CD4-positive, alpha-beta T cell (primary cell): Measurements from ENCODE around the gene RGS17. TPM values are rescaled to one million over a fixed set of nuclear protein-coding genes. Genes with fewer than 3 reads are reported as not detected.

Experiments used
- ATAC-seq: fragments of 200-7000 bp; cut with Tn5 transposase; one replicate; pipeline ENCODE4 v1.10.0; 2022; ENCODE audit warnings: mild to moderate bottlenecking; ENCODE audit not compliant: poor library complexity
- CTCF ChIA-PET: fragments of 350-600 bp; sonication (Branson Sonifier 250); formaldehyde crosslinking; loops from one replicate; lab custom pipeline; 2021; ENCODE audit warnings: antibody characterized with exemption, inconsistent platforms; lab: Charles Lee
- POLR2A ChIA-PET: fragments of 350-600 bp; sonication (Branson Sonifier 250); formaldehyde crosslinking; loops from one replicate; lab custom pipeline; 2021; ENCODE audit warnings: antibody characterized with exemption, inconsistent platforms; lab: Charles Lee
- DNase-seq, 14 experiments: peaks; one replicate each; pipeline ENCODE4 v3.0.0-alpha.2; 2013 to 2020; ENCODE audit warnings: mixed read lengths in 2 of 14
- H3K27ac ChIP-seq, 2 donors: one replicate each; pipeline versions ENCODE4 v1.5.1 to v1.7.0; 2013; ENCODE audit warnings: low read length in 2 of 2, low read depth in 1 of 2, mild to moderate bottlenecking in 1 of 2
- H3K27me3 ChIP-seq, 2 experiments: 1 replicate in 1 of 2; 2 replicates in 1 of 2; pipeline versions ENCODE4 v1.6.1 to v1.7.0; 2013; ENCODE audit warnings: low read length in 2 of 2, control low read depth in 1 of 2, mild to moderate bottlenecking in 1 of 2, moderate library complexity in 1 of 2; ENCODE audit not compliant: insufficient read depth in 2 of 2, control insufficient read depth in 1 of 2
- H3K36me3 ChIP-seq: one replicate; pipeline ENCODE4 v1.6.1; 2013; ENCODE audit warnings: low read length, control low read depth; ENCODE audit not compliant: insufficient read depth
- H3K4me1 ChIP-seq: one replicate; pipeline ENCODE4 v1.6.1; 2013; ENCODE audit warnings: low read length, control low read depth; ENCODE audit not compliant: insufficient read depth
- H3K4me3 ChIP-seq: one replicate; pipeline ENCODE4 v1.5.1; 2013; ENCODE audit warnings: mild to moderate bottlenecking, low read length, moderate library complexity
- H3K9me3 ChIP-seq, 2 experiments: 1 replicate in 1 of 2; 2 replicates in 1 of 2; pipeline versions ENCODE4 v1.6.1 to v1.7.0; 2013; ENCODE audit warnings: low read length in 2 of 2, mild to moderate bottlenecking in 2 of 2, control low read depth in 1 of 2, moderate library complexity in 1 of 2; ENCODE audit not compliant: control insufficient read depth in 1 of 2, insufficient read depth in 1 of 2
- H3K27ac Mint-ChIP-seq: one replicate; pipeline ENCODE4 v1.8.0; 2020; ENCODE audit warnings: mixed read lengths
- H3K27me3 Mint-ChIP-seq: one replicate; pipeline ENCODE4 v1.8.0; 2021; ENCODE audit warnings: mixed read lengths
- H3K36me3 Mint-ChIP-seq: one replicate; pipeline ENCODE4 v1.8.0; 2021; ENCODE audit warnings: low read depth, mixed read lengths
- H3K4me1 Mint-ChIP-seq: one replicate; pipeline ENCODE4 v1.8.0; 2021; ENCODE audit warnings: low read depth, mixed read lengths
- H3K4me3 Mint-ChIP-seq: one replicate; pipeline ENCODE4 v1.8.0; 2020; ENCODE audit warnings: mild to moderate bottlenecking, mixed read lengths
- H3K9me3 Mint-ChIP-seq: one replicate; pipeline ENCODE4 v1.8.0; 2020; ENCODE audit warnings: mixed read lengths
- CTCF ChIP-seq: fragments of 200-600 bp; IDR thresholded peaks from one replicate; pipeline ENCODE4 v1.8.0; 2022; ENCODE audit warnings: antibody characterized with exemption, mild to moderate bottlenecking
- intact Hi-C, 2 experiments: fragments of 100-400 bp; cut with DNase I in 1 of 2; cut with micrococcal nuclease in 1 of 2; formaldehyde crosslinking; loops; one replicate each; pipeline versions ENCODE4 v1.15.1 to v1.9.0; 2023 to 2025; cut with DNase I, micrococcal nuclease
- total RNA-seq, 174 experiments: library from RNA in 2 of 174; stranded (reverse) in 2 of 174; gene quantifications; one replicate each; pipeline ENCODE4 v1.2.3 and lab custom pipeline; 2021 to 2026

The RGS17 gene
- total RNA-seq, 2 experiments from 2014 or later: not detected

GRCh38 chr6:152957796-152958195 lies 173.3 kb downstream of the RGS17 start:
- DNase-seq (no peak), ATAC-seq (no peak)
- POLR2A ChIA-PET: no interaction called here
- no peaks in the 10 kb centered on the region for H3K36me3 Mint-ChIP-seq
- H3K27ac Mint-ChIP-seq: no peak overlapping the region
- no peaks in the 10 kb centered on the region for H3K9me3 Mint-ChIP-seq
- H3K4me1 ChIP-seq: no peaks in the 10 kb centered on the region
- H3K4me3 ChIP-seq: no peak overlapping the region
- intact Hi-C loops: no loop called here
- H3K36me3 ChIP-seq: no peaks in the 10 kb centered on the region
- H3K4me1 Mint-ChIP-seq: no peaks in the 10 kb centered on the region
- TF ChIP-seq CTCF: no peak
- no peak overlapping the region for H3K27ac ChIP-seq
- H3K27me3 Mint-ChIP-seq: peaks cover 59% of the 10 kb centered on the region
- CTCF ChIA-PET: no interaction called here
- H3K27me3 ChIP-seq: no peaks in the 10 kb centered on the region
- H3K4me3 Mint-ChIP-seq: no peak overlapping the region
- H3K9me3 ChIP-seq: no peaks in the 10 kb centered on the region

Other genes starting within 250 kb of the RGS17 start
- 1 to 10 TPM; 3.0 to 3.3 TPM for gene FBXO5, start 148.2 kb downstream of the RGS17 start, total RNA-seq
- gene MTRF1L, start 128.6 kb downstream of the RGS17 start, total RNA-seq: 10 to 100 TPM in 1 of 2 experiments, 1 to 10 TPM in 1; 9.3 to 11.2 TPM